AG08395 (cell line): ENCODE results near the gene ANKRD13A.
A peak's percentile ranks its signal among the peaks of the same experiment; 100 is the strongest.
"Not testable (repeated sequence)": the region's sequence is repeated elsewhere in the genome, so short reads cannot be mapped to it uniquely, and the experiment has no call there.

ENCODE experiments used
- DNase-seq: peaks from one replicate; pipeline ENCODE4 v3.0.0; 2012; ENCODE audit warnings: mixed read lengths, low spot score

The ANKRD13A gene

DNA sequence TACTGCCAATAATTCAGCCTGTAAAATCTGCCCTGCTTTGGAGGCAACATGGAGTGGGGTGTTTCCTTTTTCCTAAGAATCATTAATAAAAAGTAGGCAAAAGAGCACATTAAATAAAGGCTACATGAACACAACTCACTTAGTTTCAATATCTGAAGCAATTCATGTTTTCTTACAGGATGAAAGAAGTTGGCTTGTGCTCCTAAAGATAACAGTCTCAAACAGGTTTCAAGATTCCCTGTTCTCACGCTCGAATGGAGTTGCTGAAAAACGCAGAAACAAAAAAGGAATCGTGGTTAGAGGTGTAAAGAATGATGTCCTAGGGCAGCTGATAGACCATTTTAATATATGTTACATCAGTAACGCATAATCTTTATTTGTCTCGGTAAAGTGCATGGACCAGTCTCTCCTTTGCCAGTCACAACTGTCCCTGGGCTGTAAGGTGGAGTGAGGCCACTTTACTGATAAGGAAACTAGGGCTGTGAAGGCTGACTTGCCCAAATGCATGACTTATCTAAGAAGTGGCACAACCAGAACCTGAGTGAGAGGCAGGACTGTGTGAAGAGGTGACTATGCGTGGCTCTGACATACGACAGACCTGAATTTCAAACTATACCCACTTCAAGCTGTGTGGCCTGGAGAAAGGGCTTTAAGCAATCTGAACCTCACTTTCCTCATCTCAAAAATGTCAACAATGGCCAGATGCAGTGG, 15.6 kb upstream of the ANKRD13A start:
- no peak for DNase-seq

DNA sequence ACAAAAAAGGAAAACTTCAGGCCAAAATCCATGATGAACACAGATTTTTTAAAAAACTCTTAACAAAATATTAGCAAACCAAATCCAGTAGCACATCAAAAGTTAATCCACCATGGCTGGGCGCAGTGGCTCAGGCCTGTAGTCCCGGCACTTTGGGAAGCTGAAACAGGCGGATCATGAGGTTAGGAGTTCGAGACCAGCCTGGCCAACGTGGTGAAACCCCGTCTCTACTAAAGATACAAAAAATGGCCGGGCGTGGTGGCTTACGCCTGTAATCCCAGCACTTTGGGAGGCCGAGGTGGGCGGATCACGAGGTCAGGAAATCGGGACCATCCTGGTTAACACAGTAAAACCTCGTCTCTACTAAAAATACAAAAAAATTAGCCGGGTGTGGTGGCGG, 13.0 kb upstream of the ANKRD13A start:
- not testable (repeated sequence) for DNase-seq

DNA sequence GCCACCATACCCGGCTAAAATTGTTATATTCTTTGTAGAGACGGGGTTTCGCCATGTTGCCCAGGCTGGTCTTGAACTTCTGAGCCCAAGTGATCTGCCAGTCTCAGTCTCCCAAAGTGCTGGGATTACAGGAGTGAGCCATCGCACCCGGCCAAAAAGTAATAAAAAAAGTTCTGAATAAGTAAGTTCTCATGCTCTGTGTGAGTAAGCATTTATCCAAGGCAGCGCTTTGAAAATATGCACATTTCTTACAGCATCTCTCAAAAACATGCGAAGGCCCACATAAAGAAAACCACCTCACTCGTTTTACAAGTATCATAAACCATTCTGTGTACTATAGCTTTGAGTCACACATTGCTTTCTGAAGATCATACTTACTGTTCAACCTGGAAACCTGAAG, 11.6 kb upstream of the ANKRD13A start:
- no peak for DNase-seq

DNA sequence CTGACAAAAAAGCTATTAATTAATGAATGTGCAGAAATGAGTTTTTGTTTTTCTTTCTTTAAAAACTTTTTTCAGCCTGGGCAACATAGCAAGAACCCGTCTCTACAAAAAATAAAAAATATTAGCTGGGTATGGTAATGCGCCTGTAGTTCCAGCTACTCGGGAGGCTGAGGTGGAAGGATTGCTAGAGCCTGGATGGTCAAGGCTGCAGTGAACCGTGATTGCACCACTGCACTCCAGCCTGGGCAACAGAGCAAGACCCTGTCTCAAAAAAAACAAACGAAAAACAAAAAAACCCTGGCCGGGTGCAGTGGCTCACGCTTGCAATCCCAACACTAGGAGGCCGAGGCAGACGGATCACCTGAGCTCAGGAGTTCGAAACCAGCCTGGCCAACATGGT, 11.0 kb upstream of the ANKRD13A start:
- no peak for DNase-seq

DNA sequence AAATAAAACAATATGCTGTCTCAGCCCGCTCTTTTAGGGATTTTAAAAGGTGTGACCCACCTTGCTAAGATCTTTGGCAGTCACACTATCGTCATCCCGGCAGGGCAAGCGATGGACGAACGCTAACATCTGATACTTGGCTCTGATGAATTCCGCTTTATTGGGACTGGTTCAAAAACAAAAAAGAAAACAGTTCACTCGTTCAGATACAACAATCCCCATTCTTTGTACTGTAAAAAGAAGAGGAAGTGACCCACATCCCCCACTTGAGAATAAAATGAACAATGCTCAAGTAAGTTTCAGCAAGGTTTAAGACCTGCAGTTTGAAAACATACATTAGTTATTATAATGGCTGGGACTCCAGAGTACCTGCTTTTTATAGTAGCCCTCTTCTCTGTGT, 10.3 kb upstream of the ANKRD13A start:
- DNase-seq = no peak

DNA sequence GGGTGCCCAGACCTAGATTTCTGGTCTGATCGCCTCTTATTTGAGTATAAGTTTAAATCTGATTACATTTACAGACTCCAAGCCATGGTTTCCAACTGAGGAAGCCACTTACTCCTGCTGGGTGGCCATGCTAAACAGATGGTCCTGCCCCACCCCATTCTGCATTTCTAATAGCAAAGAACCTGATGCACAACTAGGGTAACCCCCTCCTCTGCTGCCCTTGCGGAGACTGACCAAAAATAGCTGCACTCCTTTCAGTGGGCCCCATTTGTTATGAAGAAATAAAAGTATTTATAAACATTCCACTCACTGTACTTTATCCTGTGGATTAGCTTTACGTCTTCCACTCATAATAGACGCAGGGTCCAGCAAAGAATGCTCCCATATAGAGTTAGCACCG, 9.8 kb upstream of the ANKRD13A start:
- no peak for DNase-seq

DNA sequence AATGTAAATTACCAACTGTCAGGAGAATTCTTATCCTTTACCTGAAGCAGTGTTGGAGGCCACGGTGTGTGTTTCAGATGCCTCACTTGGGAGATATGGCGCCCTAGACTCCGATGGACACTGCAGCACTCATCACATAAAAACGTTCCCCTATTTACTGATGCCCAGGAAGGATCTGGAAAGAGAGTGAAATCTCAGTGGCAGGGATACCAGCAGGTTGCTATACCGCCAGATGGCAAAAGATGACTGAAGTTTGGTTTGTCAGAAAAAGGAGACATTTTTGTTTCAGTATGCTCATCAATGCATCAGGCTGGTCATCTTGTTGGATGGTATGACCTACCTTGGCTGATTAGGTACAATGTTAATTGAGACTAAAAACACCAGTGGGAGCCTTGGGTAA, 7.6 kb upstream of the ANKRD13A start:
- DNase-seq = no peak

DNA sequence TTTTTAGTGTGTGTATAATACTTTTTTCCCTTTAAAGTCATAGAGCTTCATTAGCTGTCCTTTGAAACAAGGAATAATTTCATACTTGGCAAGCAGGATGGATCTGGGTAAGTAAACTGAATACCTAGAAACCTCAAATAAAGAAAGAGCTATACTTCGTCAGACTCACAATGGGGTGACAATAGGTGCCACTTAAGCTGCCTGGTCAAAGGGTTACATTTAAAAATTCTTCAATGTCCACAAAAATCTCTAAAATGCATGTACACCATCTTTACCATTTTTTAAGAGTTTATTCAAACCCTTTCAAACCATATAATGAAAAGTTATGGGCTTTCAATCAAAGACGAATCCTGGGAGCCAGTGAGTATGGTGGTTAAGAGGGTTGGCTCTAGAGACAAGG, 6.1 kb upstream of the ANKRD13A start:
- DNase-seq = no peak

DNA sequence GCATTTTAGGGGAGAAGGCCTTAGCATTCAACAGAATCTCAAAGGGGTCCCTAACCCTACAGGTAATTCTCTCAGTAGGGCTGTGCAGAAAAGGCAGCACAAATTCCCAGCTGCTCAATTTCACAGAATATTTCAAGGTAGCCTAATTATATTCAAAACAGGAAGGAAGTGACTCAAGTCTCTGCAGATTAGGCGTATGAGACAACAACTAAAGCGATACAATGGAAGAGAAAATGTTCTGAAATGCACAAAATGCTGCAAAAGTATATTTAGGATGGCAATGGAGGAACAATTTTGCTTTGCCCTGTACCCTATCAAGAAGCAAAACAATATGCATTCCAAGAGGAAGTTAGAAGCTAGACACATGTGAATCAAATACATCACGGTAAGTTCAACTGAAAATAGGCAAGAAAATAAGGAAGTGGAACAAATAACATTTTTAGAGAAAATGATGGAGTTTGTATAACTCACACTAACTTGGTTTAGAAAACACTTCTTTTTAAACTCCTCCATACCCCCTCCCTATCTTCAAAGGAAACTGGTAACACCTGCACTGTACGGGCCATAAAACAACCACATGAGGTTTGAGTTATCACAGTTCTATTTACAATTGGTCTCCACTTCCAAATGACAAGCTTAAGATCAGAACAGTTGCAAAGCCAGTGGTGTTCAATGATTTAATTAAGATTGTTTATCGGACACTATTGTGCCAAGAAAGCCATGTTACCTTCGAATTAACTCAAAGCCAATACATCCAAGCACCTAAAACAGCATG, 4.6 kb upstream of the ANKRD13A start:
- DNase-seq = no peak

DNA sequence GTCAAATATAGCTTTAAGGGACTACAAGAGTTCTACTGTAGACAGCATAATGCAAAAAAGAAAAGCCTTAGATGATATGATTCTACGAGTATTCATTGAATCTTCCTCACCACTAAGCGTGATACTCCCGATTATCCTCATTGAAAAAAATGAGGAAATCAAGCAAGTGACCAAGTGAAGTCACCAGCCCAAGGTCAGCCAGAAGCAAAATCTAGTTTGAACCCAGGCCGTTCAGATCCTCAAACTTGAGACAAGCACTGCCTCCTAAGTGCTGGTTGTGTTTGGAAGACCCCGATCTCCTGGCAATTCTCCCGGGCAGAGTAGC, 3.9 kb upstream of the ANKRD13A start:
- DNase-seq = no peak

DNA sequence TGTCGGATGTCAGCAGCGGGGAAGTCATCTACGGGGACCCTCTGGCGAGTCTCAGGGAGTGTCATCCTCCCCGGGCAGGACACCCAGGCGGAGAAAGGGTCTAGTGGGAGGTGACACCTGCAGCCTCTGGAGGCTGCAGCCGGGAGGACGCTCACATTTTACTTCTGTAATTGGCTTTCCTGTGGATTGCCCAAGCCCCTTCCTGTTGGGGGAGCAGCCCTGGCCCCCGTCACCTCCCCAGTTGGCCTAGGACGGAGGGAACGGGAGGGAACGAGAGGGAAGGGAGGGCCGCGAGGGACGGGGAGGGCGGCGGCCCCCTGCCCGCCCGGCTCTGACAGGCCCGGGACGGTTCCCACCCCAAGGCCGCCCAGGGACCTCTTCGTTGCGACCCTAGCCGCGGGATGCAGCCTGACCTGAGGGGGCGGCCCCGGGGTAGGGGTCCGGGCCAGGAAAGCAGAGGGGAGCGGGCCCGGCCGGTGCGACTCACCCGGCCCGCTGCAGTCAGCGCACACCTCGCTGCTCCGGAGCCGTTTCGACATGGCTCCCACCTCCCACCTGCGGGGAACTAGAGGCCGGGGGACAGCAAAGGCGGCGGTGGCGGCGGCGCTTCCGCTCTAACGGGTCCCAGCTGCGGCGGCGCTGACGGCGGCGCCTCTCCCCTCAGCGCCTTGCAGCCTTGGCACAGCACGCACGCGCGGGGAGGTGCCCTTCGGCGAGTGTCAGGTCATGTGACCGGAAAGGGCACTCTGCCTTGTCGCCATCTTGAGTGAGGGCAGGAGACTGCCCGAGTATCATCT, 3.3 kb upstream of the ANKRD13A start, which contains the start of gene GIT2:
TSS of gene GIT2 (minus strand) at position 683 of the 797 bp plus-strand sequence. CDS start at position 539, 144 bp downstream.
- DNase-seq = peak; percentile 95

DNA sequence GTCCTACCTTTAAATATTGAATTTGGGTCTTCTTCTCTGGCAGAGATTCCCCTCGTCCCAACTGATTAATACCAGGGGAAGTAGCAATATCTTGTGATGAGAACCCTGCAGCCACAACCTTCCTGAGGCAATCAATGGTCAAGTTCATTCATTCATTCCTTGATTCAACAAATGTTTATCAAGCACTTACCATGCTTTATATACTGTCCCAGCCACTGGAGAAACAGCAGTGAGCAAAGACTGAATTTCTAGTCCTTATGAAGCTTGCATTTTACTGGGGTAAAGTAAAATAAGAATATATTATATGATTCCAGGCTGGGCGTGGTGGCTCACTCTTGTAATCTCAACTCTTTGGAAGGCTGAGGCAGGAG, 2.8 kb upstream of the ANKRD13A start:
- no peak for DNase-seq

DNA sequence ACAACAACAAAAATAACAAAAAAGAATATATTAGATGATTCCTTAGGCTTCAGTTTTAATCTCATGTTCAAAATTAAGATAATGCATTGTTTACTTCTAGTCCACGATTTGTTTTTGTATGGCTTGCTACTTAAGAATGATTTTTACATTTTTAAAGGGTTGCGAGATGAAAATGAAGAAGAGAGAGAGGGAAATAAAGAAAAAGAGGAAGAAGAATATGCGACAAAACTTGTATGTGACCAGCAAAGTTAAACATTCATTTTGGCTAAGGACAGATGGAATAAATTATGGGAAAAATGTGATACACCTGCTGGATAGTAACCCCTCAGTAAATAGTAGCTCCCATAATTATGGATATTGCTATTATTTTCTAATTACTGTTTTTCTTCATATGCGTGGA, 1.8 kb upstream of the ANKRD13A start:
- no peak for DNase-seq

DNA sequence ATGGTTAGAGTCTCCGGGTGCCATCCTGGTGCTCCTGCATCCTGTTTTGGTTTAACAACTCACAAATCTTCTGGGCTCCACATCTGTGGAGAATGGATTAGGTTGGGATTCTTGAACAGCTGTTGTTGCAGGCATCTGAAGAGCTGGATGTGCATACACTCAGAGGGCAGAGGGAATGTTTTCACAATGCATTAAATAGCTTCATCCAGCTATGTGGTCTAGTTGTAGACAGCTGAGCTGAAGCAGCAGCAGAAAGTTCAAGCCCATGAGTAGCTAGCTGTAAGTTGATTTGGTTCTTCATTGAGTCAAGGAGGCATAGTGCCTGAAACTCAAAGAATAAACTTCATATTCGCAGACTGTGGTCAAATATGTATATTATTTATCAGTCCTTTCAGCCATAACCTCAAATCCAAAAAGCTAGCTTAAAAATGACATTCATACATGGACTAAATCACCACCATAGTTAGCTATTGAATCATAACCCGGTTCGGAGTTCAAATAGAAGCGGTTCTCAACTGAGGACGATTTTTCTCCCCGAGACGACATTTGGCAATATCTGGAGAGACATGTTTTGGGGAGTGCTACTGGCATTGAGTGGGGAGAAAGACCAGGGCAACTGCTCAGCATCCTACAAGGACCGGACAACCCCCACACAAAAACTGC, 858 bp upstream of the ANKRD13A start:
- DNase-seq = no peak

DNA sequence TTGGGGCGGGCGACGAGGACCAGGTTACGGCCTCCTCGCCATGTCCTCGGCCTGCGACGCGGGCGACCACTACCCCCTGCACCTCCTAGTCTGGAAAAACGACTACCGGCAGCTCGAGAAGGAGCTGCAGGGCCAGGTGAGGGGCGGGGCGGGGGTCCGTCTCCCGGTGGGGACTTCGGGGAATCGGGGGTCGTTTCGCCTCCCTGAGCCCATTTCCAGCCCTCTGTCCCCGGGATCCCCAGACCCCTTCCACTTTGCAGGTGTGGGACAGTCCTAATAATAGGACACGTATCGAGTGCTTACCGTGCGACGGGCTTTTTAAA, 380 bp downstream of the ANKRD13A start:
- no peak for DNase-seq

DNA sequence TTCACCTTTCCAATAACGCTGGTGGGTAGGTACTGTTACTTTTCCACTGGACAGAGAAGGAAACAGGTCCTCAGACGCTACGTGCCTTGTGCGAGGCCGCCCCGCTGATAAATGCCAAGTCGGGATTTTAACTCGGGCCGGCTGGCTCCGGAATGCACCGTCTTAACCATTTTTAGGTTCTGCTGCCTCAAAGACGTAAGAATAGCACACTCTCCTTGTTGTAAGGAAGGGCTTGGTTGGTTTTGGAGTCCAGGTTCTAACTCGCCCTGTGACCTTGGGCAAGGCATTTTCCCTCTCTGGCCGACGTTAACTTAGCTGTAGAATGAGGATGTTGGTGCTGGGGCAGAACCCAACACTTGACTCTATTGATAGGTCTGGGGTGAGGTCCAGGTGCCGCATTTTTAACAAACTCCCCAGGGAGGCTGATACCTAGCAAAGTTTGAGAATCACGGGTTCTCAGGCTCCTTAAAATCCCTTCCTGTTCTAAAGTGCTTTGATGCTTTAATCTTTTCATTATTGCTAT, 814 bp downstream of the ANKRD13A start:
- DNase-seq = peak; percentile 29

DNA sequence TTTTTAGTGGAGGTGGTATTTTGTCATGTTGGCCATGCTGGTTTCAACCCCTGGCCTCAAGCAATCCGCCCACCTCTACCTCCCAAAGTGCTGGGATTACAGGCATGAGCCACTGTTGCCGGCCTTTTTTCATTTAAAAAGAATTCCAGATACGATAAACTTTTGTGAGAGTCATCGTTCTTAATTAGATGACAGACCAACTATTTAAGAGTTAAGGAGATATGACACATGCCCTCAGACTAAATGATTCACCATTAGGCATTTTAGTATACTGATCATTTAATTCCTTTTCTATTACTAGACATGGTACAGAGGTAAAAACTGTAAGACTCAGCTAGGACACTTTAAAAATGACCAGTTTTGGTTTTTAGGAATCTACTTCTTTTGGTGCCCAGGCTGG, 2.4 kb downstream of the ANKRD13A start:
- DNase-seq = peak; percentile 81

DNA sequence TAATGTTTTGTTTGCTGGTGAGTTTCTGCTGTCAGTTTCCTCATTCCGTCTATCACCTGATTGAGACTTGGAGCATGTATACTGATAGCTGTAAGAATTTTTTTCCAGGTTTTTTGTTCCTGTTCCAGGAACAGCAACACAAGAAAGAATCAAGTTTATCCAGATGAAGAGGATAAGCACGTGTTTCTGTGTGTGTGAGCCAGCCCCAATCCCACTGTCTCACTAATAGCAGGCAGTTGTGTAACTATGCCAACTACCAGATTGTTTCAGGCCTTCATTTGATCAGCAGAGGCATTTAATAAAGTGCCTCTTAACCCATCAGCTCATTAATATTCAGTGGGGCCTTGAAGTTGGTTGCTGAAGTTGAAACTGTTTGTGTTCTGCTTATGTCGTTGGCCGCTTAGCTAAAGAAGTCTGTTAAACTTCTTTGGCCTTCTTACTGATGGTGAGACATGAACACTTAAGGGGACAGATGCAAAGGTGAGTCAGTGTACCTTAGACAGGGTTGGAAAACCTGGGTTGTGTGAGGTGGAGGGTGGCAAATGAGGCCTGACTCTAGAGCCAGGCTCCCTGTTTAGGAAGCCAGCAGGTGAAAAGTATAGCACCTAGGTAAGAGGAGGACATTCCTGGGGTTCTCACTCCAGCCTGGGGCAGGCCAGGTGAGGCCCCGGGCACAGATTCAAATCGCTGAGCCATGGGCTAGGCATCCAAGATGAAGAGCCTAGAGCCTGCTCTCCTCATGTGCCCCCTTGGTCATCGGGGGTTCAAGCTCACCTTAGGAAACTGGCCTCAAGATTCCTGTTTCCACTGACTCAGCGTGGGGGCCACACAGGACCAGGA, 3.7 kb downstream of the ANKRD13A start:
- peak; percentile 41 for DNase-seq

DNA sequence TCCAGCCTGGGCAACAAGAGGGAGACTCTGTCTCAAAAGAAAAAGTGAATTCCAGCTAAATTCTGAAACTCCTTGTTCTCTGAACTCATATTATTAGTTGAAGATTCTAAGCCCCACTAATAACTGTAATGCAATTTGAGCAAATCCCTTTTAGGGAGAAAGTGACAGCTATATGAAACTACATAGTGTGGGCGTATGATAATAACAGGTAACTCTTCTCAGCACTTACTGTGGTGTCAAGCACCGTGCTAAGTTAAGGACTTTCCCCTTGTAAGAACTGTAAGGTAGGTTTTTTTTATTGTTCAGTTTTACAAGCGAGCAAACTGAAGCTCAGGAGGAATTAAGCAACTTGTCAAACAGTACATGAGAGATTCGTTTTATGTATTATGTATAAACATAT, 5.4 kb downstream of the ANKRD13A start:
- DNase-seq = no peak

DNA sequence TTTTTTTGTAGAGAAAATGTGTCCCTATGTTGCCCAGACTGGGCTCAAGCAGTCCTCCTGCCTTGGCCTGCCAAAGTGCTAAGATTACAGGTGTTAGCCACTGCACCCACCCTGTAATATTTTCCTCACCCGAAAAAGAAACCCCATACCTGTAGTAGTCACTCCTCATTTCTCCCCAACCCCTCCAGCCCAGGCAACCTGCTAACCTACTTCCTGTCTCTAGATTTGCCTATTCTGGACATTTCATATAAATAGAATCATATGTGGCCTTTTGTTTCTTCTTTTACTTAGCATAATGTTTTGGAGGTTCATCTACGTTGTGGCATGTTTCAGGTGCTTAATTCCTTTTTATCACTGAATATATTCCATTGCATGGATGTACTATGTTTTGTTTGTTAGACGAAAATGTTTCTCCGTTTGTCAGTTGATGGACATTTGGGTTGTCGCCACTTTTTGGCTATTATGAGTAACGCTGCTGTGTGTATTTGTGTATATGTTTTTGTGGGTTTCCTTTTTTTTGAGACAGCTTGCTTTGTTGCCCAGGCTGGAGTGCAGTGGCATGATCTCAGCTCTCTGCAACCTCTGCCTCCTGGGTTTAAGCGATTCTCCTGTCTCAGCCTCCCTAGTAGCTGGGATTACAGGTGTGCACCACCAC, 6.2 kb downstream of the ANKRD13A start:
- DNase-seq = no peak

DNA sequence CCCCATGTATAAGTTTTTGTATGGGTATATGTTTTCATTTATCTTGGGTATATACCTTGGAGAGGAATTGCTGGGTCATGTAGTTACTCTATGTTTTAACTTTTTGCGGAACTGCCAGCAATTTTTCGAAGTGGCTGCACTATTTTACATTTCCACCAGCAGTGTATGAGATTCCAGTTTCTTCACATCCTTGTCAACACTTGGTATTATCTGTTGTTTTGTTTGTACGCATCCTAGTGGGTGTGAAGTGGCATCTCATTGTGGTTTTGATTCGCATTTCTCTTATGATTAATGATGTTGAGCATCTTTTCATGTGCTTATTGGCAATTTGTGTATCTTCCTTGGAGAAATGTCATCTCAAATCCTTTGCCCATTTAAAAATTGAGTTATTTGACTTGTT, 6.9 kb downstream of the ANKRD13A start:
- no peak for DNase-seq
